Measurements from ENCODE around the gene CADM3. TPM values are rescaled to one million over a fixed set of nuclear protein-coding genes. Genes with fewer than 3 reads are reported as not detected.

The CADM3 gene
- total RNA-seq, 2 experiments from 2014 or later, result not detected

Small RNA genes within 50 kb of the gene (small RNA-seq; reads per million reads assigned to genes)
- not detected for gene RNA5SP60

Other genes with a start within 250 kb of the CADM3 start
- gene PYHIN1, start 240.1 kb upstream of the CADM3 start, total RNA-seq (2014; rRNA removed; shearing (Covaris generic)), result 42.5 and 44.6 TPM in 2 replicates
- 18.2 and 34.6 TPM in 2 replicates for gene PYHIN1, start 240.1 kb upstream of the CADM3 start, total RNA-seq (2022)
- 96.5 and 99.3 TPM in 2 replicates for gene IFI16, start 161.7 kb upstream of the CADM3 start, total RNA-seq (2014; rRNA removed; shearing (Covaris generic))
- 271 and 318 TPM in 2 replicates for gene IFI16, start 161.7 kb upstream of the CADM3 start, total RNA-seq (2022)
- 16.0 and 18.2 TPM in 2 replicates for gene AIM2, start 94.8 kb upstream of the CADM3 start, total RNA-seq (2014; rRNA removed; shearing (Covaris generic))
- 28.1 and 30.8 TPM in 2 replicates for gene AIM2, start 94.8 kb upstream of the CADM3 start, total RNA-seq (2022)
- gene ACKR1, start 33.3 kb downstream of the CADM3 start, total RNA-seq (2014; rRNA removed; shearing (Covaris generic)), result not detected in 2 replicates
- not detected in 2 replicates for gene ACKR1, start 33.3 kb downstream of the CADM3 start, total RNA-seq (2022)
- gene FCER1A, start 130.7 kb downstream of the CADM3 start, total RNA-seq (2014; rRNA removed; shearing (Covaris generic)), result not detected in 2 replicates
- gene FCER1A, start 130.7 kb downstream of the CADM3 start, total RNA-seq (2022), result not detected in 2 replicates

Data from OCI-LY7 (cell line).